Astrocyte of the spinal cord (primary cell): ENCODE results near the gene RAB18.

Source experiments
- DNase-seq: peaks from one replicate; pipeline ENCODE4 v3.0.0; 2011; ENCODE audit warnings: low read depth, low spot score
- H3K4me3 ChIP-seq: 2 replicates; pipeline ENCODE4 v1.5.1; 2011; ENCODE audit warnings: low read depth, mild to moderate bottlenecking, low read length, moderate library complexity
- CTCF ChIP-seq: IDR thresholded peaks from 2 replicates; pipeline ENCODE4 v1.5.1; 2012; ENCODE audit warnings: low read depth, mild to moderate bottlenecking, low read length, inconsistent platforms
- in situ Hi-C: cut with HindIII; loops from 2 replicates; pipeline ENCODE4 v1.10.0; 2017; ENCODE audit warnings: low sequenced_read_pairs

RAB18 gene

DNA sequence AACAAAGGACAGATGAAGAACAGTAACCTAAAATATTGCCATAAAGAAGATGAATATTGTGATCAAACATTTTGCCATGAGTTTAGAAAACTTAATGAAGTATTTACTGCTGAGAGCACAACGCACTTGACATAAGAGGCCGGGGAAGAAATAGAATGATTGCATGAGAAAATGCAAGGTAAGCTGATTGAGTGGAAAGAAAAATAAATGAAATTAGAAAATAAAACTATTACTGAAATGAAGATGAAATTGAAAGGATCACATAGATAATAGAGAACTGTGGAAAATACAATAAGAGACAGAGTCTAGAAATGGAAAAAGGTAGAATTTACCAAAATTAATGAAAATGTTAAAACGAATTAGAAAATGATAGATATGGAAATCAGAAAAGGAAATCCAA, 10.1 kb downstream of the RAB18 start:
- TF ChIP-seq CTCF = no peak
- in situ Hi-C loops = no loop called here
- no peak overlapping the region for H3K4me3 ChIP-seq
- DNase-seq = no peak

DNA sequence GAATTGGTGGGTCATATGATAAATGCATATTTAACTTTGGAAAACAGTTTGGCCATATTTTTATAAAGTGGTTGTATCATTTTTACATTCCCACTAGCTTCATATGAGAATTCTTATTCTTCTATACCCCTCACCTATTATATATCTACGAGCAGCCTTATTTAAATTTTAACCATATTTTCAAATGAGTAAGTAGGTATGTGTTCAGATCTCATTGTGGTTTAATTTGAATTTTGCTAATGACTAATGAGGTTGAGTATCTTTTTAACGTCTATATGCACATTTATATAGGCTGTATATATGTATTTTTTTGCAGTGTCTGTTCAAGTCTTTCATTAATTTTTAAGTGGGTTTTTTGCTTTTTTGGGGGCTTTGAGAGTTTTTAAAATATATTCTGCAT, 14.2 kb downstream of the RAB18 start:
- in situ Hi-C loops = no loop called here
- H3K4me3 ChIP-seq = no peak overlapping the region
- no peak for TF ChIP-seq CTCF
- no peak for DNase-seq

DNA sequence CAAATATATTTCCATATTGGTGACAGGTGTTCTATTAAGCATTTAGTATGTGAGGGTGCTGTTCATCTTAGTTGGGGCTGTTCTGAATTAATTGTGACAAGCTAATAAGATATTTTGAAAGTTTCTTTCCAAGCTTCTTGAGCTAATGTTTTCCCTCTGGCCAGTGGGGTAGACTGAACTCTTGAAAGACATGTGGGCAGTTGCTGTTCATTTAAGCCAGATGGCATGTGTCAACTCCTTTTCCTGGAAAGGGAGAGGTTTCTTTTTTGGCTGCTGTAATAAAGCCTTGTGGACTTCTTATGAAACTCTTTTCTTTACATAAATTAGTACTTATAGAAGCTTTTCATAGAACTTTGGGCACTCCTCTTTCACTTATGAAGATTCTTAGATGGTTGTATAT, 21.7 kb downstream of the RAB18 start:
- no peak for TF ChIP-seq CTCF
- in situ Hi-C loops = no loop called here
- H3K4me3 ChIP-seq = no peak overlapping the region
- peak; percentile 19 for DNase-seq

- TF ChIP-seq CTCF = no peak
- no peak overlapping the region for H3K4me3 ChIP-seq
- DNase-seq = no peak
- in situ Hi-C loops = no loop called here
These were observed 22.1 kb downstream of the RAB18 start for GRCh38 chr10:27526242-27526641.

DNA sequence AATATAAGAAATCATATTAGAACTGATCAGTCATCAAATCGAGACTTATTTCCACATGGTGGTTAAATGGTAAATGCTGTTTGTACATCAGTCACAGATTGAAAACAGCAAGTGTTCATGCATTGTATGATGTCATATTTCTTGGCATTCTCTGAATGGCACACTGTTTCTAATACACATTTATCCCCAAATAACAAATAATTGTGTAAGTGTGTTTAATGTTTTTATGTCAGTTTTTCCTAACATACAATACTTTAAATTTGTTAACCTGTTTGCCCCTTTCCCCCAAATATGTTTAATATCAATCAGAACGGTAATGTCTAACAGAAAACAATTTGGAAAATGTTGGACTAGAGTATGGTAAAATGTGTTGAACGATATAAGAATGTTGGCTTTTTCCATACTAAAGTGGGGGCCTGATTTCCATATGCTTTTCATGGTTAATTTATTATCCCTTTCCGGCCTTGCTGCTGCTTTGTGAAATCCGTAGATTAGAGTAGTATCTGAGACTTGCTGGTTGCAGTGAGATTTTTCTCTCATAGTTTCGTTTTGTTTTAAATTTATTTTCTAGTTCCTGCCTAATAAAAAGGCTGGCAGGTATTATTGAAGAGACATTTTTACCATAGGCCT, 23.7 kb downstream of the RAB18 start:
- H3K4me3 ChIP-seq = no peak overlapping the region
- TF ChIP-seq CTCF = no peak
- in situ Hi-C loops = no loop called here
- no peak for DNase-seq

DNA sequence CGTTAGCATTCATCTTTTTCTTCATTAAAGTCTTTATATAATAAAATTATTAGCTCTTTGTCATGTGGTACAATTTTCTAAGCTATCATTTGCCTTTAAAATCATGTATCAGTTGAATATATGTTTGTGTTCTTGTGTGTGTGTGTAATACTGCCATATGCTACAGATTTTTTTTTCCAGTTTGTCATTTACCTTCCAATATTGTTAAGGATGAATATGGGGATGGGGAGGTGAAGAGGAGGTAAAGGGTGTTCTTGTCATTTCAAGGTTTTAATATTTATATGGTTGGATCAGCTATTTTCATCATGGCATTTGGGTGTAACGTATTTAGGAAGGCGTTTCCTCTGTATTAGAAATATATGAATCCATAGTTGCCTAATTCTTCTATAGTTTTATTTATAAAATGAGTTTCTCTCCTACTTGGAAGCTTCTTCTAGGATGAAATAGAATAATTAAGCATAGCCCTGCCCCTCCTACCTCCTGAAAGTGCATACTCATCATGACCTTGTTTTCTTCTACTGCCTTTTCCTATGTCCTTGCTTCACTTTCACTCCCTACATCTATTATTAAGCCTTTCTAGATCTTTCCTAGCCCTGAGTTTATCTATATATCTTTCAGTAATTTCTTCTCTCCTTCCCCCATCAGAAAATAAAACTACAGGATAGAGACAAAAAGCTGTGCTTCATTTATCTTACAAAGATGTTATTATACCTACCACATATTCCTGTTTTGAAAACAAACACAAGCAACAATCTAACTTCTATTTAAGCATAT, 25.1 kb downstream of the RAB18 start:
- H3K4me3 ChIP-seq = no peak overlapping the region
- in situ Hi-C loops = no loop called here
- TF ChIP-seq CTCF = no peak
- no peak for DNase-seq
